ENCODE data around the gene ZNF827.

The ZNF827 gene

DNA sequence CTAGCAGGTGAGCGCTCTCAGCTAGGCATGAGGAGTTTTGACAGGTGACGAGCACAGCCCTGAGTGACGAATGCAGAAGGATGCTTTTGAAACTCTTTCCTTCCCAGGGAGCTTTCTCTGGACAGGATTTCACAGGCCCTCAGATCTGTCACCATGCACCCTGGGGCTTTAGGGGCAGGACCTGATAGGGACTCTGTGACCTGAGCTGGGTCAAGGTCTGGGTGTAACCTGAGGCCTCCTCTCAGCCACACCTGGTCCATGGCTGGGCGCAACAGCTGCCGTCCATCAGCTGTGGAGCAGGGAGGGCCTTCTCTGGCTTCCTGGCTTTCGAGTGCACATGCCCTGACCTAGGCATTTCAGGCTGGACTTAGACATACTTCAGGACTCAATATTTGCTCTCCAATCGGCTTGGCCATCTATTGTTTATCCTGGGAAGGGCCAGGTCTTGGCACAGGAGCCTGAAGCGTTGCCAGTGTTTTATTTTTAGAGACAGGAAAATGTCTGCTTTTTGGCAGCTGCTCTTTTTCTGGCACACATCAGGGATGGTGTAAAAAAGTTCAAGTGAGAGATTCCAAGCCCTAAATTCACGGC lies 202.3 kb downstream of the ZNF827 start:
- no peak for DNase-seq

DNA sequence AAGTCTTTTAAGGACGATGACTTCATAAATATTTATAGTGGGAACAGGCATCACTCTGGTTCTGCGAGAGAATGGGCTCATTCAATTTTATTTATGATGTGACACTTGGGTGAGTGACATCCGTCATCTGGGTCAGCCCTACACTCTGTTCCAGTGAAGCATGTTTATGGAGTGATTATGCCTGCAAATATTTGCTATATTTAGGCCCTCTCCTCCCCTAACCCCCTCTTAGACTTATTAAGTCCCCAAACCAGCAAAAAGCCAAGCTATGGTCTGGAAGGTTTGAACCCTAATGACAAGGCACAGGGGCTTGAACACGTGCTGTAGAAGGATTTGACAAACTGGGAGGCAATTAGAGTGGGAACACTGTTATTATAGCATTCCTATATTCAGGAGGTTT lies 202.8 kb downstream of the ZNF827 start:
- DNase-seq, result no peak

DNA sequence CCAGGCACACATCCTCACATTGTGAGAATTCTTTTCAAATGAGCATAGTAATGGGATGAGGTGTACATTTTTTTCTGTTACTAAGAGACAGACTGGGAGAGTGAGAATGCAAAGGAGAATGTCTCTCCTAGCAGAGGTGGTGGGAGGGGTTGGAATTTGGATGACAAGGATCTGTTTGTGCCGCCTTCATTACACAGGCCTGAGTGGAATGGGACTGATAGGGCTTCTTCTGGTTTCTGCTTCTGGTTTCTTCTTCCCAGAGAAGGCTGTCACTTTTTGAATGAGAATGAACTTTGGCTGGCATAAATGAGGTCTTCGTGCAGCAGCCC lies 203.3 kb downstream of the ZNF827 start:
- no peak for DNase-seq

DNA sequence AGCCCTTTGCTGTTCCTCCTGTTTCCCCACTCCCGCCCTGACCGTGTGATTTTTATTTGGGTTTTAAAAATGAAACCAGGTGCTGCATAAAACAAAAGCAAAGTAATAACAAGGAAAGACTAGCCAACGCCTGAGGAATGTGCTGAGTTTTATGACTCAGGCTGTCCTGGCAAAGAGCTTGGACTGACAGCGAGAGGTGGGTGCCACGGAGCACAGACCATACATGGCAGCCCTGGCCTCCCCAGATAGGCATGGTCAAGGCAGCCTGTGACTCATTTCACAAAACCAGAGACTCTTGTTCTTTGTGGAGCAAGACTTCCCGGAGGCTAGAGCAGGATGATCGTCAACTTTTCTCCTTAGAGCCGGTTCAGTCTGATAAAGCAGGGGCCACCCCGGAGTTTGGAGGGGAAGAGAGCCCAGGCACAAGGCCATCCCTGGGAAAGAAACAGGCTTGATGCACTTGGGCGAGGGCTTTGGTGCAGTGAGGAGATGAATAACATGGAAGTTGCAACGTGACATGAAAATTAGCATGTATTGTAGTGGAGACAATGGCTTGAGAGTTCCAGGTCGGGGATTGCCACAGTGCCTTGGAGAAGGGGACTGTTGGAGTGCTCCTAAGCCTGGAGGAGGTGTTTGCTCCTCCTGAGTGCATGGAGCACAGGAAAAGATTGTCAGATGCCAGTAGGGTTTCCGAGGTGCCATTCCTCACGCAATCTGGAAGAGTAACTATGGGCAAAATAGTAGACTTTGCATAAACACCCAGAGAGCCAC lies 203.9 kb downstream of the ZNF827 start:
- DNase-seq, result no peak

DNA sequence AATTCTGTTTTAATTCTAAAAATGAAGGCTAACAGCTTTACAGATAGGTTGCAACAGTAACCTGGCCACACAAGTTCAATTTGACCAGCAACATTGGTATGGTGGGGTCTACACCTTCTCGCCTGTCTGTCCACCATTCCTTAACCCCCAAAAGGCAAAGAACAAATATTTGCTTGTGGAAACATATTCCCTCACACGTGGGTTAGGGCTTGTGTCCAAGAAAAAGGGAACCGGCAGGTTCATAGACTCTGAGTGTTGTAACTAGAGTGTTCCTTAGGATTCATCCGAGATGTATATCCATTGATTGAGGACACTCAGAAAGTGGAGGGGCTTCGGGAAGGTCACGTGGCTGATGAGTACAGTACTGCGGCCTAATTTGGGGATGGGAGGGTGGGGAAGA lies 204.6 kb downstream of the ZNF827 start:
- no peak for DNase-seq

DNA sequence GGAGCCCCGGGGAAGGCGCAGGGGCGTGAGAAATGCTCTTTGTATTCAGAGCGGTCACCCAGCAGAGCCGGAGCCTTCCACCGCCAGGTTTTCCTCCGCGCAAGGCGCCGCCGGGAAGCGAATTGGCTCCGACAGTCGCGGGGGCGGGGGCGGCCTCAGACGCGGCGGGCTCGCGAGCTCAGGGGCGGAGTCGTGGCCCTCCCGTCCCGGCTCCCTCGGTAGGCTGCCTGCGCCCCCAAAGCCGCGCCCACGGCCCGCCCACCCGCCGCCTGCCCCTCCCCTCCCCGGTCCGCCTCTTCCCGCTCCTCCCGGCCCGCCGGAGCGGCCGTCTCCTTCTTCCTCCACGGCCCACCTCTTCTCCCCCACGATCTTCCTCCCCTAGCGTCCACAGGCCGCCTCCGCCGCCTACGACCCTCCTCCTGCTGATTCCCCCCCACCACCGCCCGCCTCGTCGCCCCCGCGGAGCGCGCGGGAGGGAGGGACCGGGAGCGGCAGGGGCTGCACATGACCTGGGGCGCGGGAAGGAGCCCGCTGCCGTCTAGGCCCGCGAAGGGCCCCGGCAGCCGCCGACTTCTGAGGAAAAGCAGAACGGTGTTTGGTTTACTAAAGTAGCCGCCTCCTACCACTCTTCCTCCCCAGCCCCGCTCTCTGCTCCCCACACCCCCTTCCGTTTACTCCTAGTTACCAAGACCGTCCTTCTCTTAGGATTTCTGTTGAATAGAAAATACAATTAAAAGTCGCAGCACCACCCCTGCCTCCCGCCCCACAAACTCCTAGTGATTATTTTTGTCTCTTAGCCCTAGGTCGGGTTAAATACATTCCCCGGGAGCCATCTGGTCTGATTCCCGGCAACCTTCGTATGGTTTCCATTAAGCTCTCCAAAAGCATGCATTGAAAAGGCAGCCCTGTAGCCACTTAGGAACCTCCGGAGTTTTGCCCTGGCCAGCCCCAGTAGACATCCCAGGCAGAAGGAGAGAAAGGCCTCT lies 205.4 kb downstream of the ZNF827 start:
- DNase-seq, result peak; percentile 63

DNA sequence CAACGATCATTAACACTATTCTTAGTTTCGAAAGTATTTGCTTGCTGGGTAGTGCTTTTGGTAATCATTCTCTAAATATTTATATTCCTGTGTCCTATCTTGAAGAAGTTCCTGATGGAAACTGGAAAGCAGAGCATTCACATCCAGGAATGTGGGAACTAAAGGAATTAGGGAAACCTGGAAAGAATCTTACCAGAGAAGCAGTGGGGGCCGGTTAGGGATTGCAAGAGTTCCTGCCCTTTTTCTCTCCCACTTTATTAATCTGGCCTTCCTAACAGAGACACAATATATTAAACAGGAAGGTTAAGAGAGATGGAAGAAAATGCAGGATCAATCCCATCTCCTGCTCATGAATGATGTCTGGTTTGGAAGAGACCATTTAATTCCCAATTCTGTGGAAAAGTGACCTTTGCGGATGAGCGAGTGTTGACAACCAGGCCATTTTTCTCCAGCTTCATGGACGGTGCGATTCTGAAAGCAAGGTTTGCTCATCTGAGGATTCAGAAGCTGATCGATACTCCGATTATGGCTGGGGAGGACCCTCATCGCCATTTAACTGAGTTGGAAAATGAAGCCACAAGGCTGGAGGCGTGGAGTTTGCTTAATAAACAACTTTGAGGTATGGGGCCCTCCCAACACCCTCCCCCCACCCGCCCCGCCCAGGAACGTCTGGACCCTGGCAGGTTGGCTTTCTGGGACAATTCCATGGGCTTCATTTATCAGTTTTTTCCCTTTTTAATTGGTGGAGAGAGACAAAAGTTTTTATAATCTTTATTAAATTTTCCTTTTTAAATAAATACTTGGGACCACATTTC lies 206.4 kb downstream of the ZNF827 start:
- no peak for DNase-seq

DNA sequence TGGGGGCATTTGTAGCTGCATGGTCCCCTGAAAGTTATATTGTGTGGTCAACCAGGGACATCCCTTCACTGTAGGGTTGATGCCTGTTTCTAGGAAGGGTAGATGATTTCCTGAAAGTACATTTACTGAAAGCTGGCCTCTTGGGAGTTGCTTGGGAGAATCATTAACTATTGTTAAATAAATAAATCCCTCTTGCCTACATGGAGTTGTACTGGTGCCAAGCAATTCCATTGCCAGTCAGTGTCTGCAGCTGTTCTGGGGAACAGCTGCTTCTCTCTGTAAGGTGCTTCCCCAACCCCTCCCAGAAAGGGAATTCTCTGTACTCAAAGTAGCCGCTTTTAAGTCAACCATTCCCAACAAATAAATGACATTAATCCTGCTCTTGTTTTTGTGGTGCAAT lies 207.6 kb downstream of the ZNF827 start:
- no peak for DNase-seq

DNA sequence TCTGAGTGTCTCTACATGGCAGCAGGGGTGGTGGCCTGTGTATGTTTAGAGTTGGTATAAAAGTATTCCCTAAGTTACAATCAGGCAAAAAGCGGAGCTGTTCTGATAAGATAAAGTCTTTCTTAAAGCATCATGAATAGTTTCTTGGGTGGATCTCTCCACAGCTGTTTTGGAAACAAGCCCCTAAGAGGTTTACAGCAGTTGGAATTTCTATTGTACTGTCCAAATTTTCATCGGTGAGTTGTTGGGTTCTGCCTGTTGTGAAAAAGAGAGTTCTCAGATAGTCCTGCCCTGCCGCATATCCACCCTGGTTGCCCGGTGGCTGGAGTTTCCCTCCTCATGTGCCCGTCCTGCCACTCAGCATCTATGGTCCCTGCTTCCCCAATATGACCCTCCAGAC lies 208.6 kb downstream of the ZNF827 start:
- no peak for DNase-seq

DNA sequence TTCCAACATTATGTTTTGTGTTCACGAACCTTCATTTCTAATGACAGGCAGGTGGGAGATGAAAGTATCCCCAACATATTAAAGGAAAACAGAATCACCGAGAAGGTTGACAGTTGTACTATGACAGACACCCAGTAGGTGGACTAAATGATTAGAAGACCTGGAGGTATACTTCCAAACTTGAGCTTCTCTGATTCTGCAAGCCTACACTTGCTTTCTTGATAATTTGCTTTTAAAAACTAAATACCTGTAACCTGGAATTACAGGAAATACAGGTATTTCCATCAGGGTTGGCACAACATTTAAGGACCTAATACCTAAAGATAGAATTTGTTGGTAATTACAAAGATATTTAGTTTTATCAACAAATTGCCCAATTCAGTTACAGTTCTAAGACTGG lies 215.3 kb downstream of the ZNF827 start:
- DNase-seq, result no peak

DNA sequence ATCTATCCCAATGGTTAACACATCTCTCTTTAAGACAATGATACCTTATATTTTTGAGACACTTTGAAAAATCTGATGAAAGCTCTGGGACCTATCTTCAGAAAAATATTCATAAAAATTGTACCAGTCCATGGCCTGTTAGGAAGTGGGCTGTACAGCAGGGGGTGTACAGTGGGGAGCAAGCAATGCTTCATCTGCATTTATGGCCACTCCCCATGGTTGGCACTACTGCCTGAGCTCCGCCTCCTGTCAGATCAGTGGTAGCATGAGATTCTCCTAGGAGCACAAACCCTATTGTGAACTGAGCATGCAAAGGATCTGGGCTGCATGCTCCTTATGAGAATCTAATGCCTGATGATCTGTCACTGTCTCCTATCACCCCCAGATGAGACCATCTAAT lies 216.1 kb downstream of the ZNF827 start:
- no peak for DNase-seq

DNA sequence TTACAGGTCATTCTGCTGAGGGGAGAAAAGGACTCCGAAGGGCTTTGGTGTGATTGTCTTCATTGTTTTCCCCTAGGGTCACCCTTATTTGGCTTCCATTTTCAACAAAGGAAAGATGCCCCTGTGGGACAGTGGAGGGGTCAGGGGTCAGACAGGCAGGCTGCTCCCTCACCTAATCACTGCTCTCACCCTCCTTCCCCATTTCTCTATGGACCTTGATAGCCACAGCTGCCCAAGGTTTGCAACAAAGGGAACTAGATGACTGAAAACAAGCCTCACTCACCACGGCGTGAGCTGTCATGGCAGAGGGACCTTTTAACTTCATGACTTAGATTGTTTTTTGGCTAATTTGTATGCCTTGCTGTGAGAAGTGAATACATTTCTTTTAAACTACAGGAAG lies 218.0 kb downstream of the ZNF827 start:
- DNase-seq, result no peak

DNA sequence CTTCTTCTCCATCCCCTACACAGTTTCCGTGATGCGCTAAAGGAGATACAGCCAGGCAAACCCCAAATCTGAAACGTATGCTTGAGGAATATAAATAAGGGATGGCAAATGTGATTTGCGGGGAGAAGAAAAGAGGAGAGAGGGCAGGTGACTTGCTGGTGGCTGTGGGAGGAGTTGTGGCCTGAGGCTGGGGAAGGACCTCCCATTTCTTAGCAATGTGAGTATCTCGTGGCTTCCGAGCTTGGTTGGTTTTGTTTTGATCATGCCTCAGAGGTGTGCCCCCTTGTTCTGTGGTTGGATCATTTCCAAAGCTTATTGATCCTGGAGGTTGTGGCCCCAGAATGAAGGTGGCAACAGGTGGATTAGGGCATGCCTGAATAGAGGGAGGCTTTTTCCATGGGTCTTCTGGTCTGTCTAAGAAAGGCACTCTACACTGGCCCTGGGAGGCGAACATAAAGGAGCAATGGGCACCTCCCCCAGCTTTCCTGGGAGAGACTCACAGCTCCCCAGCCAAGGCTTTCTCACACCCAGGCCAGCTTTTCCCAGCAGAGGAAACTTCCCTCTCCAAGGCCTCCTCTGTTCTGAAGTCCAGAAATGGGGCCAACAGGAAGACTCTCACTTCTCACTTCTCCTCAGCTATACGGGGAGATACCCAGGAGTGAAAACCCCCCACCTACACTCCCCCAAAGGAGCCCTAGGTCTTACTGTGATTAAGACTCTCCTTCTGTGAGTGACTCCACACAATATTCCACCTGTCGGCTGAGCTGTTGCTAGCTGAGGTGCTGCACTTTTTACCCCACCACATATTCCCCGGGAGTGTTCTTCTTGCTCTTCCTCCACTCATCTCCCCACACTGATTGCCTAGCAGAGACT lies 218.6 kb downstream of the ZNF827 start:
- no peak for DNase-seq

DNA sequence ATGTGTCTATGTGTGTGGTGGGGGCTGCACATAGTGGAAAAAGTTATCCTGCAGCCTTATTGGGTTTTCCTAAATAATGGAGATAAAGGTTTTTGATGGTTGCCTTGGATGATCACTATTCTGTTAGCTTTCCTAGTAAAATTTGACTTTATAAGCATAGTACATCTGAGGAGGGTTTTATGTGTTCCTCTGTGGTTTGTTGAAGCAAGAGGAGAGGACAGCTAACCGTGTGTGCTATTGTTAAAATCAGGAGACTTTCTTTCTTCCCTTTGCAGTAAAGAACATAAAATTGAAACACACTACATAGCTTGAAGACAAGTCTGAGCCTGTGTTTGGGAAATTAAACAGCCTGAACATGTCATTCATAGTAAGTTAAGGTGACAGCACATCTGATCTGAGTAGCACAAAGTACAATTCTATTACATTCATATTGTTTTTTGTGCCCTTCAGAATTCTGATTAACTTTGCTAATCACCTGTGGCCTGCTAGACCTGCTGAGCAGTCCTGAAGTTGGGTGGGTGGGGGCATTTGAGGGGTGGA lies 221.9 kb downstream of the ZNF827 start:
- no peak for DNase-seq

DNA sequence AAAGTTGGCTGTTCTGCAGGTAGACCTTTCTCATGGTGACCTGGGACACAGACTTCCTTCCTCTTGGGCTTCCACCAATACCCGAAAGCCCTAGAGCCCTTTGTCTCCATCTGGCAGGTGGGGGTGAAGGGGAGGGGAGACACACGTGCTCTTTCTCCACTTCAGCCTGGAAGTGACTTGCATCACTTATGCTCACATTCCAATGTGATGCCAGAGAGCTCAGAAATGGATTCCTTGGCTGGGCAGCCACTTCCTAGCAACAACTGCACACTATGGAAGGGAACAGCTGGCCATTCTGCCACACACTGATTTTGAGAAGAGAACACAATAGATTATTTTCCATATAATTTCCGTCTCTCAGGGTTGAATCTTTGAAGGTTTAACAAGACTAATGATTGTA lies 222.4 kb downstream of the ZNF827 start:
- DNase-seq, result no peak

DNA sequence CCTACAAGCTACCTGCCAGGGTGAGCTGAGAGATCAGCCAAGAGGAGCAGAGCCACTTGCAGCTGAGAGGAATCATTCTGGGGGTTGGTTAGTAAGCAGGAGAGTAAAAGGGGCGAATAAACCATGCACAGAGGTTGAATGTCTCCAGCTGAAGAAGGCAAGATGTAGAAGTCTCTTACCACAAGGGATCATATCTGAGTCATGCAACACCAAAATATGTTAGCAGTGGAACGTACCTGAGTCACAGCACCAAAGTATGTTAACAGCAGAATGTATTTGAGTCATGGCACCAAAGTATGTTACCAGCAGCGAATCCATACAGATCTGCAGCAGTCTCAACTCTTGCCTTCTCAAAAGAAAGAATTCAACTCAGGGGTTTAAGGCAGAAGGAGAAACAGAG lies 228.8 kb downstream of the ZNF827 start:
- no peak for DNase-seq

DNA sequence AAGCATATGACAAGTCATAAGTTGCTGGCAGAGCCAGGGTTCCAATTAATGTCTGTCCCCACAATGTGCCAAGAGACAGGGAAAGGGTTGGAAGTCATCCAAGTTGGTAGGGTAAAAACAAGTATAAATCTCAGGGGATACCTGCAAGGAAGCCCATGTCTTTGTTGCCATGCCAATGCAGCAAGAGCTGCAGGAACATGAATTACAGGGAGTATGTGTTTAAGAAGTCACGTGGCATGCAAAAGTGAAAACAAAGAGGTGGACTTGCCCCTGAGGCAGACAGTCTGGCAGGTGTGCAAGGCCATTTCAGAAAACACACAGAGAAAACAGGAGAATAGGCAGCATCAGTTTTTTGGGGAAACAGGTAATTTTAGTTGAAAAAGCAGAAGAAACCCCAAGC lies 229.3 kb downstream of the ZNF827 start:
- DNase-seq, result no peak
